T-helper 2 cell treated with Interferon-gamma antibody and Interleukin-4, amounts not matched to agents 5 μg/mL and 100 μg/mL, for 36 hours (primary cell): ENCODE data around the gene HMCN2.

Experiments used
- DNase-seq: peaks from one replicate; pipeline ENCODE4 v3.0.0; 2021; ENCODE audit warnings: low spot score
- H3K27ac Mint-ChIP-seq: one replicate; pipeline ENCODE4 v1.8.0; 2021; ENCODE audit warnings: mild to moderate bottlenecking, mixed read lengths
- H3K27me3 Mint-ChIP-seq: one replicate; pipeline ENCODE4 v1.8.0; 2021; ENCODE audit warnings: low read depth, mixed read lengths
- H3K36me3 Mint-ChIP-seq: one replicate; pipeline ENCODE4 v1.8.0; 2021; ENCODE audit warnings: low read depth, mixed read lengths
- H3K4me1 Mint-ChIP-seq: one replicate; pipeline ENCODE4 v1.8.0; 2021; ENCODE audit warnings: low read depth, mixed read lengths
- H3K4me3 Mint-ChIP-seq: one replicate; pipeline ENCODE4 v1.8.0; 2022; ENCODE audit warnings: mild to moderate bottlenecking, moderate library complexity, mixed read lengths
- H3K9me3 Mint-ChIP-seq: one replicate; pipeline ENCODE4 v1.8.0; 2021; ENCODE audit warnings: mixed read lengths

Gene HMCN2

GRCh38 chr9:130377612-130378011, 112.1 kb downstream of the HMCN2 start:
- Mint-ChIP-seq H3K27ac (no peak overlapping the region), H3K4me1 (no peaks in the 10 kb centered on the region), H3K4me3 (no peak overlapping the region), H3K36me3 (no peaks in the 10 kb centered on the region), H3K27me3 (no peaks in the 10 kb centered on the region), H3K9me3 (no peaks in the 10 kb centered on the region)
- DNase-seq, result no peak

- no peaks in the 10 kb centered on the region for H3K27me3 Mint-ChIP-seq
Measured at GRCh38 chr9:130378875-130379648, 113.5 kb downstream of the HMCN2 start.

GRCh38 chr9:130379649-130379970, 114.0 kb downstream of the HMCN2 start:
- Mint-ChIP-seq H3K9me3 (no peaks in the 10 kb centered on the region), H3K27ac (no peak overlapping the region), H3K27me3 (no peaks in the 10 kb centered on the region), H3K36me3 (no peaks in the 10 kb centered on the region), H3K4me3 (no peak overlapping the region), H3K4me1 (no peaks in the 10 kb centered on the region)
- DNase-seq, result no peak

More at GRCh38 chr9:130378875-130379648, 113.5 kb downstream of the HMCN2 start:
- no peak overlapping the region for H3K4me3 Mint-ChIP-seq
- H3K27ac Mint-ChIP-seq, result no peak overlapping the region
- H3K9me3 Mint-ChIP-seq, result no peaks in the 10 kb centered on the region
- no peaks in the 10 kb centered on the region for H3K4me1 Mint-ChIP-seq
- no peak for DNase-seq
- no peaks in the 10 kb centered on the region for H3K36me3 Mint-ChIP-seq

- no peak overlapping the region for H3K4me3 Mint-ChIP-seq
- DNase-seq, result no peak
- no peaks in the 10 kb centered on the region for H3K36me3 Mint-ChIP-seq
- no peak overlapping the region for H3K27ac Mint-ChIP-seq
- no peaks in the 10 kb centered on the region for H3K27me3 Mint-ChIP-seq
- no peaks in the 10 kb centered on the region for H3K9me3 Mint-ChIP-seq
- H3K4me1 Mint-ChIP-seq, result no peaks in the 10 kb centered on the region
Measured at GRCh38 chr9:130380920-130381469, 115.4 kb downstream of the HMCN2 start.

- H3K9me3 Mint-ChIP-seq, result no peaks in the 10 kb centered on the region
- DNase-seq, result no peak
- H3K27ac Mint-ChIP-seq, result no peak overlapping the region
- no peaks in the 10 kb centered on the region for H3K27me3 Mint-ChIP-seq
- H3K36me3 Mint-ChIP-seq, result no peaks in the 10 kb centered on the region
- H3K4me3 Mint-ChIP-seq, result no peak overlapping the region
- no peaks in the 10 kb centered on the region for H3K4me1 Mint-ChIP-seq
Measured at GRCh38 chr9:130381660-130382059, 116.1 kb downstream of the HMCN2 start.

GRCh38 chr9:130382096-130382495, 116.5 kb downstream of the HMCN2 start:
- H3K4me3 Mint-ChIP-seq, result no peak overlapping the region
- no peak overlapping the region for H3K27ac Mint-ChIP-seq
- H3K36me3 Mint-ChIP-seq, result no peaks in the 10 kb centered on the region
- H3K27me3 Mint-ChIP-seq, result no peaks in the 10 kb centered on the region
- DNase-seq, result no peak
- no peaks in the 10 kb centered on the region for H3K9me3 Mint-ChIP-seq
- no peaks in the 10 kb centered on the region for H3K4me1 Mint-ChIP-seq

- Mint-ChIP-seq H3K27me3 (no peaks in the 10 kb centered on the region), H3K36me3 (no peaks in the 10 kb centered on the region), H3K27ac (no peak overlapping the region), H3K4me1 (no peaks in the 10 kb centered on the region), H3K4me3 (no peak overlapping the region), H3K9me3 (no peaks in the 10 kb centered on the region)
- no peak for DNase-seq
Measured at GRCh38 chr9:130382636-130383349, 117.2 kb downstream of the HMCN2 start.

GRCh38 chr9:130383350-130383715, 117.8 kb downstream of the HMCN2 start:
- Mint-ChIP-seq H3K4me1 (no peaks in the 10 kb centered on the region), H3K36me3 (no peaks in the 10 kb centered on the region), H3K9me3 (no peaks in the 10 kb centered on the region)

GRCh38 chr9:130383979-130384676, 118.6 kb downstream of the HMCN2 start:
- H3K9me3 Mint-ChIP-seq, result no peaks in the 10 kb centered on the region

More at GRCh38 chr9:130383350-130383715, 117.8 kb downstream of the HMCN2 start:
- Mint-ChIP-seq H3K27ac (no peak overlapping the region), H3K4me3 (no peak overlapping the region), H3K27me3 (no peaks in the 10 kb centered on the region)
- no peak for DNase-seq

GRCh38 chr9:130385257-130385656, 119.7 kb downstream of the HMCN2 start:
- Mint-ChIP-seq H3K4me1 (no peaks in the 10 kb centered on the region), H3K36me3 (no peaks in the 10 kb centered on the region), H3K27me3 (no peaks in the 10 kb centered on the region), H3K9me3 (no peaks in the 10 kb centered on the region), H3K27ac (no peak overlapping the region), H3K4me3 (no peak overlapping the region)
- DNase-seq, result no peak

More at GRCh38 chr9:130383979-130384676, 118.6 kb downstream of the HMCN2 start:
- H3K4me1 Mint-ChIP-seq, result no peaks in the 10 kb centered on the region
- no peak overlapping the region for H3K4me3 Mint-ChIP-seq
- DNase-seq, result no peak
- H3K27me3 Mint-ChIP-seq, result no peaks in the 10 kb centered on the region
- H3K27ac Mint-ChIP-seq, result no peak overlapping the region
- no peaks in the 10 kb centered on the region for H3K36me3 Mint-ChIP-seq

- H3K27ac Mint-ChIP-seq, result no peak overlapping the region
- no peaks in the 10 kb centered on the region for H3K9me3 Mint-ChIP-seq
- no peak for DNase-seq
- H3K4me3 Mint-ChIP-seq, result no peak overlapping the region
- H3K36me3 Mint-ChIP-seq, result no peaks in the 10 kb centered on the region
- no peaks in the 10 kb centered on the region for H3K4me1 Mint-ChIP-seq
- no peaks in the 10 kb centered on the region for H3K27me3 Mint-ChIP-seq
Measured at GRCh38 chr9:130387398-130387797, 121.8 kb downstream of the HMCN2 start.

- Mint-ChIP-seq H3K4me1 (no peaks in the 10 kb centered on the region), H3K27me3 (no peaks in the 10 kb centered on the region), H3K36me3 (no peaks in the 10 kb centered on the region), H3K9me3 (no peaks in the 10 kb centered on the region), H3K27ac (no peak overlapping the region), H3K4me3 (no peak overlapping the region)
- DNase-seq, result no peak
Measured at GRCh38 chr9:130387905-130388304, 122.3 kb downstream of the HMCN2 start.

- no peaks in the 10 kb centered on the region for H3K36me3 Mint-ChIP-seq
- H3K27me3 Mint-ChIP-seq, result no peaks in the 10 kb centered on the region
- no peaks in the 10 kb centered on the region for H3K9me3 Mint-ChIP-seq
- no peak overlapping the region for H3K4me3 Mint-ChIP-seq
- no peak overlapping the region for H3K27ac Mint-ChIP-seq
- H3K4me1 Mint-ChIP-seq, result no peaks in the 10 kb centered on the region
- DNase-seq, result no peak
Measured at GRCh38 chr9:130390390-130390789, 124.8 kb downstream of the HMCN2 start.

- no peak for DNase-seq
- H3K4me3 Mint-ChIP-seq, result no peak overlapping the region
- no peaks in the 10 kb centered on the region for H3K9me3 Mint-ChIP-seq
- H3K36me3 Mint-ChIP-seq, result no peaks in the 10 kb centered on the region
- no peak overlapping the region for H3K27ac Mint-ChIP-seq
- no peaks in the 10 kb centered on the region for H3K4me1 Mint-ChIP-seq
- H3K27me3 Mint-ChIP-seq, result no peaks in the 10 kb centered on the region
Measured at GRCh38 chr9:130390986-130391385, 125.4 kb downstream of the HMCN2 start.
